Fibroblast of lung (primary cell): Measurements from ENCODE around the gene EFCC1. TPM values are rescaled to one million over a fixed set of nuclear protein-coding genes. Genes with fewer than 3 reads are reported as not detected.

Source experiments
- DNase-seq, 2 donors: peaks; one replicate each; pipeline versions ENCODE4 v3.0.0 to v3.0.0-alpha.2; 2010; ENCODE audit warnings: low read depth in 2 of 2
- H2AFZ ChIP-seq: 2 replicates; pipeline ENCODE4 v1.5.1; 2012; ENCODE audit warnings: low read length, control low read depth, inconsistent platforms
- H3K27ac ChIP-seq: 2 replicates; pipeline ENCODE4 v1.5.1; 2011; ENCODE audit warnings: low read length, control low read depth; ENCODE audit not compliant: insufficient read depth
- H3K27me3 ChIP-seq: 2 replicates; pipeline ENCODE4 v1.5.1; 2011; ENCODE audit warnings: mild to moderate bottlenecking, low read length; ENCODE audit not compliant: control insufficient read depth, insufficient read depth
- H3K36me3 ChIP-seq: 2 replicates; pipeline ENCODE4 v1.5.1; 2011; ENCODE audit warnings: low read length; ENCODE audit not compliant: control insufficient read depth, insufficient read depth
- H3K4me1 ChIP-seq: 2 replicates; pipeline ENCODE4 v1.5.1; 2011; ENCODE audit warnings: low read length; ENCODE audit not compliant: control insufficient read depth, insufficient read depth; ENCODE audit errors: extremely low read depth
- H3K4me2 ChIP-seq: 2 replicates; pipeline ENCODE4 v1.5.1; 2011; ENCODE audit warnings: low read length, control low read depth; ENCODE audit not compliant: insufficient read depth; ENCODE audit errors: extremely low read depth
- H3K4me3 ChIP-seq, 4 experiments: fragments of 200-600 bp in 1 of 4; sonication (generic) in 1 of 4; replicated peaks in 1 of 4; 2 replicates each; pipeline ENCODE4 v1.5.1; 2011 to 2016; ENCODE audit warnings: low read length in 4 of 4, low read depth in 3 of 4, mild to moderate bottlenecking in 3 of 4, control low read depth in 2 of 4, inconsistent platforms in 1 of 4, mixed read lengths in 1 of 4; ENCODE audit not compliant: insufficient read depth in 1 of 4; ENCODE audit errors: control extremely low read depth in 1 of 4
- H3K79me2 ChIP-seq: 2 replicates; pipeline ENCODE4 v1.5.1; 2012; ENCODE audit warnings: mild to moderate bottlenecking, low read length, inconsistent platforms; ENCODE audit not compliant: control insufficient read depth, insufficient read depth
- H3K9ac ChIP-seq: 2 replicates; pipeline ENCODE4 v1.5.1; 2011; ENCODE audit warnings: mild to moderate bottlenecking, low read length, control low read depth; ENCODE audit not compliant: insufficient read depth
- H3K9me3 ChIP-seq: 2 replicates; pipeline ENCODE4 v1.5.1; 2012; ENCODE audit warnings: low read depth, low read length; ENCODE audit not compliant: control insufficient read depth, insufficient read depth
- H4K20me1 ChIP-seq: 2 replicates; pipeline ENCODE4 v1.5.1; 2011; ENCODE audit warnings: low read length; ENCODE audit not compliant: control insufficient read depth, insufficient read depth; ENCODE audit errors: extremely low read depth
- CTCF ChIP-seq, 2 donors: IDR thresholded peaks in 1 of 2; conservative IDR thresholded peaks in 1 of 2; 1 replicate in 1 of 2; 2 replicates in 1 of 2; pipeline ENCODE4 v1.5.1; 2011 to 2012; ENCODE audit warnings: low read length in 2 of 2, control low read depth in 1 of 2, inconsistent platforms in 1 of 2, low read depth in 1 of 2, mild to moderate bottlenecking in 1 of 2
- EZH2 ChIP-seq: IDR thresholded peaks from 2 replicates; pipeline ENCODE4 v1.5.1; 2012; ENCODE audit warnings: low read length, control low read depth, mild to moderate bottlenecking; ENCODE audit errors: missing control alignments
- polyA plus RNA-seq, 2 donors: library from polyadenylated mRNA; depleted of rRNA in 1 of 2; stranded (reverse) in 1 of 2; unstranded in 1 of 2; fragments of >200 nt; gene quantifications; 2 replicates each; pipeline ENCODE4 v1.2.1, GENCODE V29; 2011 to 2012; ENCODE audit warnings: missing spikeins in 1 of 2
- total RNA-seq: library from RNA; depleted of rRNA; stranded (reverse); fragments of >200 nt; gene quantifications from 2 replicates; pipeline ENCODE4 v1.2.1, GENCODE V29; 2014

EFCC1 gene
- total and polyA plus RNA-seq, 2 donors (not counting 1 experiment from before 2014, with no cell fraction given) = not detected

GRCh38 chr3:129031476-129032215, 30.5 kb downstream of the EFCC1 start:
- no peak overlapping the region for H3K27ac ChIP-seq
- H3K79me2 ChIP-seq = no peaks in the 10 kb centered on the region
- H3K4me3 ChIP-seq = no peak overlapping the region
- H4K20me1 ChIP-seq = no peaks in the 10 kb centered on the region
- H3K27me3 ChIP-seq = peaks cover 8% of the 10 kb centered on the region
- no peaks in the 10 kb centered on the region for H3K9me3 ChIP-seq
- H3K36me3 ChIP-seq = no peaks in the 10 kb centered on the region
- H3K4me1 ChIP-seq = peaks cover 2% of the 10 kb centered on the region
- DNase-seq = no peak
- H3K4me2 ChIP-seq = no peak overlapping the region
- no peak overlapping the region for H3K9ac ChIP-seq
- TF ChIP-seq CTCF (conservative IDR thresholded peaks at IDR 0.05 in 1 of 2, IDR thresholded peaks at IDR 0.05 in 1 of 2; ENCODE audit: low read depth in 1 of 2, low read length in 2 of 2) (no peak), EZH2 (no peak)
- H2AFZ ChIP-seq = no peak overlapping the region

- DNase-seq = no peak
- Histone ChIP-seq H3K9me3 (no peaks in the 10 kb centered on the region), H2AFZ (no peak overlapping the region), H3K36me3 (no peaks in the 10 kb centered on the region), H3K4me3 (no peak overlapping the region), H4K20me1 (no peaks in the 10 kb centered on the region), H3K4me1 (no peaks in the 10 kb centered on the region), H3K9ac (no peak overlapping the region), H3K79me2 (no peaks in the 10 kb centered on the region), H3K27ac (no peak overlapping the region), H3K27me3 (peaks cover 9% of the 10 kb centered on the region), H3K4me2 (no peak overlapping the region)
- TF ChIP-seq CTCF (conservative IDR thresholded peaks at IDR 0.05 in 1 of 2, IDR thresholded peaks at IDR 0.05 in 1 of 2; ENCODE audit: low read depth in 1 of 2, low read length in 2 of 2) (no peak), EZH2 (no peak)
Observed at GRCh38 chr3:129032716-129033115, 31.6 kb downstream of the EFCC1 start.

- Histone ChIP-seq H3K4me3 (no peak overlapping the region), H3K27me3 (peaks cover 9% of the 10 kb centered on the region), H3K79me2 (no peaks in the 10 kb centered on the region), H3K4me1 (no peaks in the 10 kb centered on the region), H3K9me3 (no peaks in the 10 kb centered on the region), H3K27ac (no peak overlapping the region), H2AFZ (no peak overlapping the region), H4K20me1 (no peaks in the 10 kb centered on the region), H3K36me3 (no peaks in the 10 kb centered on the region), H3K4me2 (no peak overlapping the region), H3K9ac (no peak overlapping the region)
- no peak for DNase-seq
- no peak for TF ChIP-seq EZH2
- no peak for TF ChIP-seq CTCF (conservative IDR thresholded peaks at IDR 0.05 in 1 of 2, IDR thresholded peaks at IDR 0.05 in 1 of 2; ENCODE audit: low read depth in 1 of 2, low read length in 2 of 2)
Observed at GRCh38 chr3:129033151-129033550, 32.0 kb downstream of the EFCC1 start.
